Heart left ventricle (tissue), 13 donors: ENCODE data around the gene TPD52L2.

Source experiments
- POLR2A ChIP-seq, 2 donors: fragments of 450-650 bp; IDR thresholded peaks; one replicate each; pipeline ENCODE4 v1.6.1; 2017; ENCODE audit warnings: antibody characterized with exemption in 2 of 2, mild to moderate bottlenecking in 2 of 2, moderate library complexity in 2 of 2
- TF ChIP-seq, protein P1 (sequence below), 12 donors: fragments of 200-600 bp; sonication (generic) in 4 of 12; IDR thresholded peaks; one replicate each; pipeline versions ENCODE4 v1.5.0 to v1.8.0; 2018 to 2022; ENCODE audit warnings: antibody characterized with exemption in 12 of 12, mild to moderate bottlenecking in 5 of 12
- donor health status: ischemic (EF 13 %, LVEDD 7.1; RV severe dilation, severe dysfunction).
- donor health status: DM: no; HTN: yes; CAD: no.
- donor health status: DM: no; HTN: no; CAD: no.
- donor health status: ischemic (EF 25% LVEDD 6.9; RV normal size, moderate dysfunction).
- donor health status: ischemic (EF 25% LVEDD 5.7; RV mildly dilated, moderate dysfunction).
- donor health status: ischemic (EF 35%, LVEDD 5.7; RV mildly dilated, moderate dysfunction).
- donor health status: nonischemic (EF 11% LVEDD 7.7; RV severe dilation, severe dysfunction).
- donor health status: DM: yes; HTN: yes; CAD: no.
- donor health status: PGD.
- donor health status: ischemic (EF 29% LVEDD 5.4; RV normal size, mild dysfunction).
- donor health status: nonischemic (EF 23%, LVEDD 6.1; RV moderate dilation, normal function).

DNA sequence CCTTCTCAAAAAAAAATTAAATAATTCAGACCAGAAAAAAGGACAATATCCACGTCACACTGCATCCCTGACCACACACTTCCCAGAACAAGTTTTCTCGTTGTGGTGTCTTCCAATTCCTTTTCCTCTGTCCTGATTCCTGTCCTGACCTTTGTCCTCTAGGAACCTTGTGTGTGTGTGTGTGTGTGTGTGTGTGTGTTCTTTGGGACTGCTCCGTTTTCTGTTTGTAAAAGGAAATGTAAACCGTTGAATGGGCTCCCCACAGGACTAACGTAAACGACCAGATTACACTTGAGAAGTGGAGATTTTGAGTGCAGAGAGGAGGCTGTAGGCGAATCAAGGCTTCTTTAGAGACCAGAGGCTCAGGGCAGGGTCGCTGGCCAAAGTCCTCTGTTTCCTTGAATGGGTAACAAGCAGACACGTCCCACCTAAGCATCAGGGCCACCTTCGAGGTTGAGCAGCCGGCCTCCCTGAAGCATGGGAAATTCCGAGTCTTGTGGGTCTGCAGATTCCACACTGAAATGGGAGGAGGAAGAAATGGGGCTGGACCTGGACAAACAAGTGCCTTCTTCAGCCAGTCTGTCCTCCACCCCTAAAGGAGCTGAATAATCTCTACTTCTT lies 41.3 kb upstream of the TPD52L2 start:
- TF ChIP-seq, protein P1, sequence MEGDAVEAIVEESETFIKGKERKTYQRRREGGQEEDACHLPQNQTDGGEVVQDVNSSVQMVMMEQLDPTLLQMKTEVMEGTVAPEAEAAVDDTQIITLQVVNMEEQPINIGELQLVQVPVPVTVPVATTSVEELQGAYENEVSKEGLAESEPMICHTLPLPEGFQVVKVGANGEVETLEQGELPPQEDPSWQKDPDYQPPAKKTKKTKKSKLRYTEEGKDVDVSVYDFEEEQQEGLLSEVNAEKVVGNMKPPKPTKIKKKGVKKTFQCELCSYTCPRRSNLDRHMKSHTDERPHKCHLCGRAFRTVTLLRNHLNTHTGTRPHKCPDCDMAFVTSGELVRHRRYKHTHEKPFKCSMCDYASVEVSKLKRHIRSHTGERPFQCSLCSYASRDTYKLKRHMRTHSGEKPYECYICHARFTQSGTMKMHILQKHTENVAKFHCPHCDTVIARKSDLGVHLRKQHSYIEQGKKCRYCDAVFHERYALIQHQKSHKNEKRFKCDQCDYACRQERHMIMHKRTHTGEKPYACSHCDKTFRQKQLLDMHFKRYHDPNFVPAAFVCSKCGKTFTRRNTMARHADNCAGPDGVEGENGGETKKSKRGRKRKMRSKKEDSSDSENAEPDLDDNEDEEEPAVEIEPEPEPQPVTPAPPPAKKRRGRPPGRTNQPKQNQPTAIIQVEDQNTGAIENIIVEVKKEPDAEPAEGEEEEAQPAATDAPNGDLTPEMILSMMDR (IDR thresholded peaks at IDR 0.05), result no peak
- TF ChIP-seq POLR2A (IDR thresholded peaks at IDR 0.05), result no peak
